ENCODE results near the gene LCE7A.

DNA sequence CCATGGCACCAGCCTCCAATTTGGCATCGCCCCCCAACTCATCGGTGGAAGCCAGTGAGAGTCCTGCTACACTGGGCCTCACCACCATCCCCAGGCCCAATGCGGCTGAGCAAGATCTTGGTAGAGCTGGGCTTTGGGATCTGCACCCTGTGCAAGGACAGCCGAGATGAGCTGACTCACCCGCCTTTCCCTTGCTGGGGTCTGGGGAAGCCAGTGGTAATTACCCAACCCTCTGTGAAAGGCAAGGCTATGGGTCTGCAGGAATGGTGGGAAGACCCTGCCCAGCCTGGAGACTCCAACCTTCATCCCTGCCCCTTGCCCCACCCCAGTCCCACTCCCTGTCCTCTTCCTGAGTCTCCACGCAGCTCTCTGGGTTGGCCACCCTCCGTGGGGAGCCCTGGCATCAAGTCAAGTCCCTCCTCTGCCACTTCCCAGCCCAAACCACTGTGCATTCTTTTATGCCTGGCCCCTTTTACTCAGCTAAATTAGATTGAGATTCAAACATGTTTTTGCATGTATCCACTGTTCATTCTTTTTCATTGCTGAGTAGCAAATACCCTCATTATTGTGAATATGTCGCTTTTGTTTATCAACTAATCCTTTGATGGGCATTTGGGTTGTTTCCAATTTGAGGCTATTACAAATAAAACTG, 27.1 kb downstream of the LCE7A start:
- TF ChIP-seq POLR2A (IDR thresholded peaks at IDR 0.05), result no peak
- TF ChIP-seq, protein P1, sequence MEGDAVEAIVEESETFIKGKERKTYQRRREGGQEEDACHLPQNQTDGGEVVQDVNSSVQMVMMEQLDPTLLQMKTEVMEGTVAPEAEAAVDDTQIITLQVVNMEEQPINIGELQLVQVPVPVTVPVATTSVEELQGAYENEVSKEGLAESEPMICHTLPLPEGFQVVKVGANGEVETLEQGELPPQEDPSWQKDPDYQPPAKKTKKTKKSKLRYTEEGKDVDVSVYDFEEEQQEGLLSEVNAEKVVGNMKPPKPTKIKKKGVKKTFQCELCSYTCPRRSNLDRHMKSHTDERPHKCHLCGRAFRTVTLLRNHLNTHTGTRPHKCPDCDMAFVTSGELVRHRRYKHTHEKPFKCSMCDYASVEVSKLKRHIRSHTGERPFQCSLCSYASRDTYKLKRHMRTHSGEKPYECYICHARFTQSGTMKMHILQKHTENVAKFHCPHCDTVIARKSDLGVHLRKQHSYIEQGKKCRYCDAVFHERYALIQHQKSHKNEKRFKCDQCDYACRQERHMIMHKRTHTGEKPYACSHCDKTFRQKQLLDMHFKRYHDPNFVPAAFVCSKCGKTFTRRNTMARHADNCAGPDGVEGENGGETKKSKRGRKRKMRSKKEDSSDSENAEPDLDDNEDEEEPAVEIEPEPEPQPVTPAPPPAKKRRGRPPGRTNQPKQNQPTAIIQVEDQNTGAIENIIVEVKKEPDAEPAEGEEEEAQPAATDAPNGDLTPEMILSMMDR (IDR thresholded peaks at IDR 0.05), result no peak

All from right lobe of liver (tissue), 4 donors.